ENCODE data around the gene SVBP.
A peak's percentile ranks its signal among the peaks of the same experiment; 100 is the strongest.

Gene SVBP

DNA sequence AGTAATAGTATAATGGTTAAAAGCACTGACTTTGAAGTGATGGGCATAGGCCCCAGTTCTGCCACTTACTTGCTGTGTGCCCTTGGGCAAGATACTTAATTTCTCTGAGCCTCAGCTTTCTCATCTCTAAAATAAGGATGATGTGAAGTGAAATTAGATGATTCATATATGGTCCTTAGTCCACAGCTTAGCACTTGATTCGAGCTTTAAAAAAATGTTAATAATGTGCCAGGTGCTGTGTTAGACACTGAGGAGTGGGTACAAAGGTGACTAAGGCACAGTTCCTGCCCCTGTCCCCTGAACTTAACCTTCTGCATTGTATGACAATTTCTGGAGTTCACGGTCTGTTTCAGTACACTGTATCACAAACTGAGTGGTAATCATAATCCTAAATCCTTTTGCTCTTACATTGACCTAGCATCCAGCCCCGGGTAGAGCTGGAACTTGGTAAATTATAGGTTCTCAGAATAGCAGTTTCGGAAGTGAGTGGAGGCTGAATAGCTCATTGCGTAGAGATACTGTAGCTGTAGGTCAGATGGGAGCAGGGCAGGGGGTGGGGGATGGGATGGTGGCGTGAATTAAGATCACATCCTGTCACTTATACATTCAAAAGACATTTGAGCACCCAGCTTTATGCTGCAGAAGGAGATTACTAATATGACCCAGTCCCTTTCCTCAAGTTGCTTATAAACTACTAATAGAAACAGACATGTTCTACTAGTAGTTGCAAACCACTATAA lies 30.7 kb upstream of the SVBP start:
- ChIA-PET CTCF (interaction anchor here (0.9 to 3.0 kb wide), 8 partner anchors 12 to 226 kb away, joined by 3 to 16 read pairs (median 9); no protein-coding TSS in a partner anchor), POLR2A (no interaction called here)
- no peak overlapping the region for H3K4me3 ChIP-seq (ENCODE audit: low read depth, low read length)
- TF ChIP-seq, protein P1, sequence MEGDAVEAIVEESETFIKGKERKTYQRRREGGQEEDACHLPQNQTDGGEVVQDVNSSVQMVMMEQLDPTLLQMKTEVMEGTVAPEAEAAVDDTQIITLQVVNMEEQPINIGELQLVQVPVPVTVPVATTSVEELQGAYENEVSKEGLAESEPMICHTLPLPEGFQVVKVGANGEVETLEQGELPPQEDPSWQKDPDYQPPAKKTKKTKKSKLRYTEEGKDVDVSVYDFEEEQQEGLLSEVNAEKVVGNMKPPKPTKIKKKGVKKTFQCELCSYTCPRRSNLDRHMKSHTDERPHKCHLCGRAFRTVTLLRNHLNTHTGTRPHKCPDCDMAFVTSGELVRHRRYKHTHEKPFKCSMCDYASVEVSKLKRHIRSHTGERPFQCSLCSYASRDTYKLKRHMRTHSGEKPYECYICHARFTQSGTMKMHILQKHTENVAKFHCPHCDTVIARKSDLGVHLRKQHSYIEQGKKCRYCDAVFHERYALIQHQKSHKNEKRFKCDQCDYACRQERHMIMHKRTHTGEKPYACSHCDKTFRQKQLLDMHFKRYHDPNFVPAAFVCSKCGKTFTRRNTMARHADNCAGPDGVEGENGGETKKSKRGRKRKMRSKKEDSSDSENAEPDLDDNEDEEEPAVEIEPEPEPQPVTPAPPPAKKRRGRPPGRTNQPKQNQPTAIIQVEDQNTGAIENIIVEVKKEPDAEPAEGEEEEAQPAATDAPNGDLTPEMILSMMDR (IDR thresholded peaks at IDR 0.05; ENCODE audit: insufficient read depth, low read length, missing control alignments) = no peak
- DNase-seq (ENCODE audit: low read depth, low spot score) = no peak

DNA sequence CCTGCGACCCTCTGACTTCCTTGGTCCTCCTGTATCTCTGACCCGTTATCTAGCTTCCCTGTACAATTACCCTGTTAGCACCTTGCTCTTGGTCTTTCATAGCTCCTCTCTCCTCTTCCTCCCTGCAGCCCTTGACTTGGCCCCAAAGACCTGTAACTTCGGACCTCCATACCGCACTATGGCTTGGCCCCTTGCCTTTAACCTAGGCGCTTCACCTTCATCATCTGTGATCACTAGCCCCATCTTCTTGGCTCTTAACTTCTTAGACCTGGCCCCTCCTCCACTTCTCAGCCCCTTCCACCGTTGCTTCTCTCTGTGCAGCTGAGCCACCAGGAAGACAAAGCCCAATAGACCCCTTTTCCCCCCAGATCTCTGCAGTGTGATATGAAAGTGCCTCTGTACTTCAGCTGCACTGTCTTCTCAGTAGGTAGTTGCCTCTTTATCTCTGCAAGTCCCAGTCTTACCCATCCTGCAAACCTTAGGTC lies 30.0 kb upstream of the SVBP start:
- CTCF ChIA-PET = interaction anchor here (0.9 to 3.0 kb wide), 16 partner anchors 9 to 358 kb away, joined by 3 to 16 read pairs (median 6); partner anchors contain the start of genes ERMAP and SVBP
- POLR2A ChIA-PET = interaction anchor here (1.0 to 1.4 kb wide), 3 partner anchors 9 to 80 kb away, joined by 3 to 8 read pairs (median 3); partner anchors contain the start of genes C1orf50 and P3H1

DNA sequence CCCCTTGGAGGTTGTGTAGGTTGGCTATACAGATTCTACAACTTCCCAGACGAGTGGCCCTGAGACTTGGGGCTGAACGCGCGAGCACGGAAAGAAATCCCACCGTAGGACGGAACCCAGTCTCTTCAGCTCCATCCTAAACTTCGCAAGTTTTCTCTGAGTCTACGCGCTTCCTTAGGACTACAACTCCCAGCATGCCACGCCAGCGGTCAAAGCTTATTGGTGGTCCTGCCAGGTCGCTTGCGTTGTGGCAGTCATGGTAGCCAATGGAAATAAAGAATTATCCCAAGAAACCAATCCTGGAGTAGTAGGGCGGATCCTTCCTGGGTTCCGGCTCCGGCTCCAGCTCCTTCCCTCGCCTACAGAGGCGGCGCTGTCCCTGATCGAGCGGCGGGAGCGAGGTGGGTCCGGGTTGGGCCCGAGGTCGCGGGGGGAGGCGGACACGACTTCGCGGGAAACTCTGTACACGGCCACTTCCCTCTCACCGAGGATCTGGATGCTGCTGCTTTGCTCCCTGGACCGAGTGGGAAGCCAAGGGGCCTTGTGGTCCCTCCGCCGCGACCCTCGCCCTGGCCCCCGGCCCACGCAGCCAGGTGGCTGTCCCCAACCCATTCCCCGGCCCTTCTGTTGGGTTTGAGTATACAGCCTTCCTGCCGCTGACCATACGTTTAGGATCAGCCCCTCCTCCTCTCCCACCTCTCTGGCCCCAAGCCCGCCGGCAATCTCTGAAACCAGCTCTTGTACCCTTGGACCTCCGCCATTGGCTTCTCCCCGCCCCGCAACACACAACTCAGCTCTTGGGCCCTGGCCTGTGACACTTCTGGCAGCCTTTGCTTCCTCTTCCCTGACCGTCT lies 29.3 kb upstream of the SVBP start, which contains the start of gene ZNF691:
TSS of gene ZNF691 (plus strand) at position 357 of the 854 bp plus-strand sequence. CDS start 3,046 bp downstream, outside the sequence.
- ChIA-PET CTCF (interaction anchor here (0.8 to 3.0 kb wide), 27 partner anchors 9 to 359 kb away, joined by 3 to 16 read pairs (median 5); partner anchors contain the start of genes C1orf50, ERMAP, P3H1 and SVBP), POLR2A (interaction anchor here (0.6 to 1.4 kb wide), 6 partner anchors 8 to 276 kb away, joined by 3 to 8 read pairs (median 3); partner anchors contain the start of genes C1orf50 and P3H1)
- peak within 1 kb of the TSS; percentile 93 for H3K4me3 ChIP-seq (ENCODE audit: low read depth, low read length)
- DNase-seq (ENCODE audit: low read depth, low spot score) = peak; percentile 84
- TF ChIP-seq, protein P1 (IDR thresholded peaks at IDR 0.05; ENCODE audit: insufficient read depth, low read length, missing control alignments) = peak; percentile 74

More for the DNA sequence above, 30.0 kb upstream of the SVBP start:
- no peak for DNase-seq (ENCODE audit: low read depth, low spot score)
- peak overlapping the region; percentile 93 for H3K4me3 ChIP-seq (ENCODE audit: low read depth, low read length)
- TF ChIP-seq, protein P1 (IDR thresholded peaks at IDR 0.05; ENCODE audit: insufficient read depth, low read length, missing control alignments) = no peak

DNA sequence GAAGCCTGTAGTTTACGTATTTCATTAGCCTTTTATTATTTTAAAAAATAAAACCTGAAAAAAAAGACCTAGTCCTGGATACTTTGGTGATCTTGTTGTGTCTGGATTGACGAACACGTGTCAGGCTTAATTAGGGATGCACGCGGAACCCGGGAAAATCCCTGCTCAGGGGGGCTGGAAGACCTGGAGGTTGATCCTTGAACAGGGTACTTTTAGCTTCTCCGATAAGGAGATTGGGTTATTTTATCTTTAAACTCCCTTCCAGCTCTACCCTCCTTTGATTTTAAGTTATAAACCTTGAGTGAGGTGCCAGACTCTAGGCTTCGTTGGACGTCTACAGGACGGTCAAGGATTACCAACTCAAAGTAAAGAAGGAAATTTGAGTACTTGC lies 28.7 kb upstream of the SVBP start:
- H3K4me3 ChIP-seq (ENCODE audit: low read depth, low read length) = peak overlapping the region; percentile 68
- TF ChIP-seq, protein P1 (IDR thresholded peaks at IDR 0.05; ENCODE audit: insufficient read depth, low read length, missing control alignments) = no peak
- POLR2A ChIA-PET = interaction anchor here (0.6 to 1.4 kb wide), 5 partner anchors 9 to 277 kb away, joined by 3 to 8 read pairs (median 3); partner anchors contain the start of genes C1orf50 and P3H1
- CTCF ChIA-PET = interaction anchor here (0.8 to 3.0 kb wide), 23 partner anchors 8 to 281 kb away, joined by 3 to 16 read pairs (median 5); partner anchors contain the start of genes C1orf50, ERMAP, P3H1 and SVBP
- no peak for DNase-seq (ENCODE audit: low read depth, low spot score)

DNA sequence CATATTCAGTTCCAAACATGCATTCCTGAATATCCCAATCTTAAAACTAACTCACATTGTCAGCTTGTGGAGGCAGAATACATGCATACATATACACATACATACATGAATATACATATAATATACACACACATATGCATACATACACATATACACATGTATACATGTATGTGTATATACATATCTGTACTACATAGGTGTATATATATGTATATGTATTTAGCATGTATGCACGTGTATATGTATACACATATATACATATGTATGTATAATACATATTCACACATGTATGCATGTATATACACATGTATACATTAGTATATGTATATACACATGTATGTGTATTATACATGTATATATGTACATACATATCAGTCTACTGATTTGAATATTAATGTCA lies 28.0 kb upstream of the SVBP start:
- no peak overlapping the region for H3K4me3 ChIP-seq (ENCODE audit: low read depth, low read length)
- ChIA-PET POLR2A (no interaction called here), CTCF (interaction anchor here (1.1 to 2.6 kb wide), 4 partner anchors 20 to 230 kb away, joined by 3 to 6 read pairs (median 4); no protein-coding TSS in a partner anchor)
- TF ChIP-seq, protein P1 (IDR thresholded peaks at IDR 0.05; ENCODE audit: insufficient read depth, low read length, missing control alignments) = no peak
- DNase-seq (ENCODE audit: low read depth, low spot score) = no peak
